Central memory CD4-positive, alpha-beta T cell (primary cell): ENCODE results near the gene FIGNL2.

Experiments
- DNase-seq: peaks from one replicate; pipeline ENCODE4 v3.0.0; 2022

Gene FIGNL2

DNA sequence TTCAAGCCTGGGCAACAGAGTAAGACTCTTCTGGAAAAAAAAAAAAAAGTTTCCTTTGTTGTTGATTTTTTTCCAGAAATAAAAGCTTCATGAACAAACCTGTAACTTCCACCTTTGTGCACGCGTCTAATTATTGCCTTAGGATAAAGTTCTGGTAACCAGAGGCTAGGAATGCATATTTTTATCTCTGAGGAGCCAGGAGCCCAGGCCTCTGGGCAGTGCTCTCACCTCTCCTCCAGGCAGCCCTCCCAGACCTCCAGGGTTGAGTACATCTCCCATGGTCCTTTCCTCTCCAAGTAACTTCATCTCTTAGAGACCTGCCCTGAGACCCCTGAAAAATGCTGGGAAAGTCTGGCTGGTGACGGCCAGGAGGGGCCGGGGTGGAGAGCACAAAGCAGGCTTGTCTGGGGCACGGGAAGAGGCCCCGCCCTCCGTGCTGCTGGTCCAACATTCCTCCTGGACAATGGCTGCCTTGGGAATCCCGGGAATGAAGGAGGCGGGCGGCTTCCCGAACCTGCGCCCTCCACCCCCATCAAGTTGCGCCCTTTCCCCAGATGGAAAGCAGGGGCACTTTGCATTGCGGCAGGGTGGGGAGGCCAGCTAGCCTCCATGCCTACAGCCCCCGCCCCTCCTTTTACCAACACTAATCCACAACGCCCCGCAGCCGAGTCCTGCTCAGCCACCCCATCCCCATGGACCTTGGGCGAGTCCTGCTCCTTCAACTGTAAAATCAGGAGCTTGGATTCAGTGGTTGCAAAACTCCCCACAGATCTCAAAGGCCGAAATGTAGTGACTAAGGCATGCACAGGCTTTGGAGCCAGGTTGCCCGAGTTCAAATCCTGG, 7.3 kb upstream of the FIGNL2 start:
- no peak for DNase-seq

DNA sequence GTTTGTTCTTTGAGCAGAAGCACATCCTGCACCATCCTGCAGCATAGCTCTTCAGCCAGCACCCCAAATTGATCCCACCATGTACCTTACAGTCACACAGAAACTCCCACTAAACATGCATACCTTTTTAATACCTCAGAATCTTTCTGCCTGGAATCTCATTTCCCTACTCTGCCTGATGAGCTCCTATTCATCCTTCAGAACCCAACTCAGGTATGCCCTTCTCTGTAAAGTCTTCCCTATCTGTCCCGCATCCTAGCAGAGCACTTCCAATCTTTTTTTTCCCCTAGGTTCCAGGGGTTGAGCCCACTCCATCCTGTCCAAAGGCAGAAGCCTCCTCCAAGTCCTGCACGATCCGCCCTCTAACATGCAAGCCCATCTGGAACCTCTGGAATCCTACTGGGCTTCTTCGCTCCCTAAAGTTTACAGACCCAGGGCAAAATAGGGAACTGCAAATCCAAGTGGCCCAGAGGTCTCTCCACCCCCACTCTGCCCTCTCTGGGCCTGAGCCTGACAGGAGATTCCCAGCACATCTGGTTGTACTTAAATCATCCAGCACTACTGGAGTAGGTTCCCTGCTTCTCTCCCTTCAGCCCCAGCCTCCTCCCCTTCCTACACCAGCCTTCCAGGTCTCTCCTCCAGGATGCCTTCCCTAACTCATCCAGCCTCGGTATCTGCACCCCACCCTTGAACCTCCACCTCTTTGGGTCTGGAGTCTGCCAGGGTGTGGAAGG, 4.1 kb upstream of the FIGNL2 start:
- DNase-seq: no peak

DNA sequence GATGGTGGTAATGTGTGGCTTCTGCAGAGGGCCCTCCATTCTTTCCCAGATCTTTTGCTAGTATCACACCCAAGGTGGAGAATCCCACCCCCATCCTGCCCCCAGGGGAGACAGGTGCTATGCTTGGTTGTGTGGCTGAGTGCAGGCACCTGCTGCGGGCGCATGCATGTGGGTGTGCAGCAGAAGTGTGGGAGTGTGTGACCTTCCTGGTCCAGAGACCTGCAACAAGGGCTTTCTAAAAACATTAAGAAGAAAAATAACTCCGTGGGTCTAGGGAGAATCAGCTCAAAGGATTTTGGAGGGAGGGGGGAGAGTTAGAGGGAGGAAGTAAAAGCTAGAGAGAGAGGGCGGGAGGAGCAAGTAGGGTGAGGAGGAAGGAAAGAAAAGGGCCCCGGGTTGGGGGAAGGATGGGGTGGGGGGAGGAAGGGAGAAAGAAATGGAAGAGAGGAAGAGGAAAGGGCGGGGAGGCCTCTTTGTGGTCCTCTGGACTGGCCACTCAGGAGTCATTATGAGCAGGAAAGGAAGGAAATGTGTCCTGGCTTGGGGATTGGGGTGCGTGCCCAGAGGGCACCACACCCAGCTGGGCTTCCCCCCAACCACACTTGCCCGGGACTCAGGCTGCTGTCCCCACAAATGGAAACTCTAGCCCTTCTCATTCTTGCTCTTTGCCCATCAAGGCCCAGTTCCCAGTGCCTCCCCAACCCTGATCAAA, 3.1 kb upstream of the FIGNL2 start:
- no peak for DNase-seq

DNA sequence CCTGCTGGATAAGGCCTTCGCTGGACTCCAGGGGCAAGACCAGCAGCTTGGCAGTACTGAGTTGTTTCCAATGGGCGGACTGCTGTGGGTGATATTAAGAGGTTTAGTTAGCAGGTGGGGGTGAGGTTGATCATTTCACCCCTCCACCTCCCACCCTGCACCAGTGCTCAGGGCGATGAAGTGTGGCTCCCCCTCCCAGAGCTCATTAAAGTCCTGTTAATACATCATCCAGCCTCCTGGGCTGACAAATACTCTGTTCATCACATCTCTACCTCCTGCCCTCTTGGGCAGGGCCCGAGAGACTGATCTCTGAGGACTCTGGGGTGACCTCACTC, 2.4 kb upstream of the FIGNL2 start:
- DNase-seq: no peak

DNA sequence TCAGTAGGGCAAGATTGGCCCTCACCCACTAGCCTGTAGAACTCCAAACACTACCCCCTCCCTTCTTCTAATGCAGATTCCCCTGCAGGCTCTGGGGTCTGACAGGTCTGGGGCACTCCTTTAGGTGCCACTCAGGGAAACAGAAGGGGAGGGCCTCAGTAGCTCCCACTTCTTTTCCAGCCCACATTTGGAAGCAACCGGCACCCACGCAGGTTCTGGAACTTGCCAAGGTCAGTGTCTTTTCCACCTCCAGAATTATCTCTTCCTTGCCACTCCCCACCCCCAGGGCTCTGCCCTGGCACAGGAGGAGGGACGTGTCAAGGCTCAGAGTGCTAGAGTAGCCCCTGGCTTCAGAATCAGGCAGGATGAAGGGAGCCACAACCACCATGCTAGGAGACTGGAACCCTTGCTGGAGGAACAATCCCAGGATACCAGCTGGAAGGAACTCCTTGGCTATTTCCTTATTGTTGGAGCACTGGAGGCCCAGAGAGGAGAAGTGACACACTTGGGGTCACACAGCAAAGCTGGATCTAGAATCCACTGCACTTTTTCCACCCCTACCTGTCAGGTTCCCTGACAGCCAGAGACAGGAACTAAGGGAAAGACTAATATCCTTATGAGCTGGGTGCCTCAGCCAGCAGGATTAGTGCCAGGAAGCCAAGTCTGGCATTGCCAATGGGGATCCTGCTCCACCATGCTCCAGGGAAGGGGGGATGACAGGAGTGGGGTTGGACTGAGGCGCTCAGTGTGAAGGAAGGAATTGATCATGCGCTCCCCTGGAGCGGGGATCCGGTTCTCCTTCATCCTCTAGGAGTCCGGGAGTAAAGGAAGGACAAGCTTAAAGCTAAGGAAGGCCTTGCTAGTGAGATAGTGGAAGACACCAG, 1.8 kb upstream of the FIGNL2 start:
- no peak for DNase-seq

DNA sequence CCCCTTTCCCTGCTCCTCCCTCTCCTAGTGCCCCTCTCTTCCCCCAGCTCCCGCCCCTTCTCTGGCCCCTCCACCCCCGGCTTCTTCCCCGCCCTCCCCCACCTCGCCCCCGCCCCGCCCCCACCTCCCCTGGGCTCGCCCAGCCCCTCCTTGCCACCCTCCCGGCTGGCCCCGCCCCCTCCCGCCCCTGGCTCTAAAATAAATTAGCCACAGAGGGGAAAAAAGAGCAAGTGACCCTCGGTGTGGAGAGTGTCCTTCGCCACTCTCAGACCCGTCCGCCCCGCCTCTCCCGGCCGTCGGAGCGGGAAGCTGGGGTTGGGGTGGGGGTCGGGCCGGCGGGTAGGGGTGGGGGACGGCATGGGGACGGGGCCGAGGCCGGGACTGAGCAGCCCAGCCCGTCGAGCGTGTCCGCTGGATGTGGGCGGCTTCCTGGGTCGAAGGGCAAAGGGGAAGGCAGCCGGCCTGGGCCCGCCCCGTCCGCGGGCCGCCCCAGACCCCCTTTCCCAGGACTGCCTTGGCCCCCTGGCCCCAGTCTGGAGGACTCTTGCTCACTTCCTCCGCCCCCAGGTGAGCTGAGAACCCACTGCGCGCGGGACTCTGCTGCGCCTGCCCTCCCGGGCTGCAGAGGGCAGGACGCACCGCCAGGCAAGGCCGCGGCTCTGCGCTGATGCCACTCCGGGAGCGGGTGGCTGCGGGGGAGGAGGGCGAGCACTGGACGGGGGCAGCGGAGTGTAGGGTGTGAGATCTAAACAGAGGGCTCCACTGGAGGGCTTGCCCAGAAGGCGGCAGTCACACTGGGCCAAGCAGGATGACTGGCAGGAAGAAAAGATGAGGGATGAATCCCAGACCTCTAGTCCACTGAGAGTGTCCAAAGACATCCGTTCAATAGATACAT, 570 bp upstream of the FIGNL2 start:
- no peak for DNase-seq

DNA sequence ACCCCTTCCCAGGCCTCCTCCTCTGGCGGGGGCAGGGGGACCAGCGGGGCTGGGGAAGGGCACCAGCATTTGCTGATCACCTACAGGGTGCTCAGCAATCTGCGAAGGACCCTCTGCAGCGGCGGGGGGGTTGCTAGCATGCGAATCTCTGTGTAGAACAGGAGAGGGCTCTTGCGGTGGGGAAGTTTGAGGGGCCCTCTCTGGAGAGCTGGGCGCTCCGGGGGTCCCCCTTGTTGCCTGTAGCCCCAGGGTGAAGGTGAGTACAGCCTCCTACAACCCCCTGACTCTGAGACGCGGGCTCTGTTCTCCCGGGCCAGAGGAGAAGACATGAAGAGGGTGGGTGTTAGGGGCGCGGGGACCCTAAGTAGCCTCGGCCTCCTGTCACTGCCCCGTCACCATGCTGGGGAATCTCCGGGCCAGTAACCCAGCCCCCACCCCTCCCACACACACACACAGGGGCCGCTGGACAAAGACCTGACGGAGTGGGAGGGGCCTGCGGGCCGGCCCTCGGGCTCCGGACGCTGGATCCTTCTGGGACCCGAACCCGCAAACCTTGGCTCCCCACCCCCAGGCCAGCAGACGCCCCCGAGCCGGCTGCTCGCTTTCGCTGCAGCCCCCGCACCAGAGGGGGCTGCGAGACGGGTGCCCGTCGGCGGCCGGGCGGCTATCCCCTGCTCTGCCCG, 734 bp downstream of the FIGNL2 start:
- DNase-seq: no peak

DNA sequence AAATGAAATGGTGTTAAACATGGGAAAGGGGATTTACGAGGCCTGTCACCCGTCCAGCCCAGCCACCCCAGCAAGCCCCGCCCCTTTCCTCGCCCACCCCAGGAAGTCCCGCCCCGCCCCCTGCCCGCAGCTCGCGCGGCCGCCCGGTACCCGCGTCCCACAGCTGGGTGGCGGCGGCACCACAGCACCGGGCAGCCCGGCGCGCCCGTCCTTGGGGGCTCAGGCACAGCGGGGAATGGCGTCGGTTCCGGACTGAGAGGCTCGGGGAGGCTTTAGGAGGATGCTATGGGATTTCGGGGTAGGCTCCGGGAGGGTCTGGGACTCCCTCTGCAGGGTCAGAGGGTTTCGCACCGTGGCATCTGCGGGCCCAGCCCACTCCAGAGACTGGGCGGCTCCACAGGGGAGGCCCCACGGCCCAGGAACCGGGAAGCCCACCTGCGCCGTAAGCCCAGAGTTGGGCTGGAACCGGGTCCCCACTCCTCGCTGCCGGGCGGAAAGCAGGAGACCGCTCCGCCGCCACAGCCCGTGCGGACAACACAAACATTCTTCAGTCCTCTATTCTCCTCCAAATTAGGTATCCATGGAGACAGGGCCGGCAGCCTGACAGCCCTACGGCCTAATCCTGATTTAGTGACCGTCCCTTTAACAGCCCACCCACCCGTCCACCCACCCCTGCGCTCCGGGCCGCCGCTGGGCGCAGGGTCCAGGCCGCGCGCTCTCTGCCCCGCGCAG, 1.4 kb downstream of the FIGNL2 start:
- no peak for DNase-seq

DNA sequence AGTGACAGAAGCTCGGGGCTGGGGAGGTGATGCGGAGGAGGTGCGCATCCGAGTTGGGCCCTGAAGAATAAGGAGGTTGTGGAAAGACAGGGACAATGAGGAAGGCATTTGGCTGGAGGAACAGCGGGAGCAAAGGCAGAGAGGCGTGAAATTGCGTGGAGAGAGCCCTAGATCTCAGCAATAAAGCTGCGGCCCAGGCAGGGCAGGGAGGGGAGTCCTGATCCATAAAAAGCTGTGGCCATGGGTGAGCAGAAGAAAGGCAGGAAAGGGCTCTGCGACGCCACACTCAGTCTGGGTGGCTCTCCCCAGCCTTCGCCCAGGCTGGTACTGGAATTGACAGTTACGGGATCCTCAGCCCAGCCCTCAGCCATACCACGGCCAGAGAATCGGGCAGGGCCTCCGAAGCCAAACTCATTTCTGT, 2.2 kb downstream of the FIGNL2 start:
- no peak for DNase-seq

DNA sequence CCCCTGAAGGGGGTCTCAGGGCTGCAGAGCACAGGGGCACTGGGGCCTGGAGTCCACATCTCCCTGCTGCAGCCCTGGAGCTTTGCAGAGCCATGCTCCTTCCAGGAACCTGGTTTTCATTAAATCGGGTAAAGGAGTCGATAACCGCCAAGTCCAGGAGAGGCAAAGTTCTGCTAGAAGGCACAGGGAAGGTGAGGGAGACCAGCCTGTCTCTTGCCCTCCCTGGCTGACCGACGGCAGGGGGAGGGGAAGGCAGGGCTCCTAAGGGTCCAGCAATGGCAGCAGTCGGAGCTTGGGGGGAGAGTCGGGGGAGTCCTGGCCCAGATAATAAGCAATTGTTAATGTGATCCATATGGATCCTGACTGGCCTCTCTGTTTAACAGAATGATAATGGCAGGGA, 3.0 kb downstream of the FIGNL2 start:
- no peak for DNase-seq

DNA sequence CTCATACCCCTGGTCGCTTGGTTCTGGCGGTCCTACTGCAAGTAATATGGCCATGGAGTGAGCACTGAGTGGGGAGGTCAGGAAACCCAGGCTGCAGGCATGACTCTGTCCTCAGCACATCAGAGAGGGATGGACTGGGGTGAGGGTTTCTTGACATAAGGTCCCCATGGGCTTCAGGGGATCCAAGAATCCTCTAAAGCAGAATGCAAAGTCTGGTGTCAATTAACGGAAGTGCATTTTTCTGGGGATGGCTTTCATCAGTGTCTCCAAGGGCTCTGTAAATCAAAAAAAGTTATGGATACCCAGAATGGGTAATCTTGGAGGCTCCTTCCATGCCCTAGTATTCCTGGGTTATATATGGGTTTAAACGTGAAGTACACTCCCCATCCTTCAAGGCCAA, 3.7 kb downstream of the FIGNL2 start:
- DNase-seq: no peak

DNA sequence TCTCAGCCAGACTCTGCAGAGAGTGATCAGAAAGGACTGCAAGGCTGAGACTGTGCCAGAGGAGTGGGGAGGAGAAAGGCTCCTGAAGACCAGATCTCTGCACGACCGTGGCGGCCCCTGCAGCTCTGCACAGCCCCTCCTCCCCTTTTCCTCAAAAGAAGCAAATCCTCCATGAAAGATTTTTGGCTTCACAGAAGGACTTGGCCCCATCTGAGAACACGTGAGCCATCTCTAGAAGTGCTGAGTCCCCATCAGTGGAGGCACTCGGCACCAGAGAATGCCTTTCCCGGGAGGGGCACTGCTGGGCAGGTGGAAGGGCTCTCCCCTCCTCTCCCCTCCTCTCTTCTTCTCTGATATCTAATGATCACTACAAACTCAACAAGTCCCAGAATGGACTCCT, 6.8 kb downstream of the FIGNL2 start:
- no peak for DNase-seq

DNA sequence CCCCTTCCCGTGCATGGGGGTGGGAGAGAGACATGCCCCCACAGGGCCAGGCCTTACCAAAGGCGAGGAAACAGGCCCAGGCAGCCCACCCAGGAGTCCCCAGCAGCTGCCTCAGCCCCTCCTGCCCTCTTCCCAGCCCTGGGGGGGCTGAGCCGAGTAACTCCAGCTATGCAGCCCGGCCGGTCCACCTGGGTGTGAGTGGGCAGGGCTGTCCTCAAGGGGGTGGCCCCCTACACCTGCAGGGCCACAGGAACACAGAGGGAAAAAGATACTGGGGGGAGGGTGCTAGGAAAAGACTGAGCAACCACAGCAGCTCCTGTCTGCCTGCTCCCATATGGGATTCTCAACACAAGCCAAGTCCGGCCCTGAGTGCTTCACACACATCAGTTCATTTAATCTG, 7.6 kb downstream of the FIGNL2 start:
- no peak for DNase-seq

DNA sequence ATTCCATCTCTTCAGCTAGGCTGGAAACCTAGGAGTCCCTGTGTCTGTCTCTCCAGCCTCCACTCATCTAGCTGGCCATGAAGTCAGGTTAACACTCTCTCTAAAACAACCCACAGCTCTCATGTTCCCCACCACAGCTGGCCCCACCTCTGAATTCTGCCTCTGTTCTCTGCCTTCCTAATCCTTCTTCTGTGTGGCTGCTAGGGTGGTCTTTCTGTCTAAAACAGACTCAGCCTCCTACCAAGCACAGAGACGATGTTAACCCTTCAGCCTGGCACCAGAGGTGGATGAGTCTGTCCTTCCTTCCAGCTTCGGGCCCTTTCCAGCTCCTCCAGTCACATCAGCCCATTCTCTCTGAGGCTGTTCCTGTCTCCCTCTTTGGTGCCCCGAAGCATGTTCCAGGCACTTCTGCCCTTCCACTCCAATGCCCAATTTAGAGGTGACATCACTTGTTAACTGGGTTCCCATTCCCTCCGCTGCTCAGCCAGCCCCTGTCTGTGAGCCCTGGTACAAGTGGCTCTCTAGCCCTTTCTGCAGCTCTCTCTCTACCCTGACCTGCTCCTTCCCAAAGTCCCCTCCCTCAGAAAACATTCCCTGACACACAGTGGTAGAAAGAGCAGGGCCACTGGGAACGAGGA, 9.1 kb downstream of the FIGNL2 start:
- no peak for DNase-seq

DNA sequence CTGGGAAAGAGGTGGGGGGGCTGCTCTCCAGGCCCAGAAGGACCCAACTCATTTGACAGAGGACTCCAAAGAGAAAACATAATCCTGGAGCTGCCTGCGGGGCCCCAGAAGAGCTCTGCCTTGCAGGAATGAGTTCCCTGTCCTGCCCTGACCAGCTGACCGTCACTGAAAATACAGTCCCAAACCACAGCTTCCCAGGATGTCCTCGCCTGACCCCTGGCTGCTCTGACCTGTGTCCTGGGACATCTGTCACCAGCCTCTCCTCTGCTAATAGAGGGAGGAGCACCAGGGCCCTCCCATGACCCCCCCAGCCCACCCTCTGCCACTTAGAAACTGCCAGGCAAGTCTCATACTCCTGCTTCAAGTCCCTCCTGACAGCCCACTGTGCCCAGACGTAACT, 9.8 kb downstream of the FIGNL2 start:
- DNase-seq: no peak

DNA sequence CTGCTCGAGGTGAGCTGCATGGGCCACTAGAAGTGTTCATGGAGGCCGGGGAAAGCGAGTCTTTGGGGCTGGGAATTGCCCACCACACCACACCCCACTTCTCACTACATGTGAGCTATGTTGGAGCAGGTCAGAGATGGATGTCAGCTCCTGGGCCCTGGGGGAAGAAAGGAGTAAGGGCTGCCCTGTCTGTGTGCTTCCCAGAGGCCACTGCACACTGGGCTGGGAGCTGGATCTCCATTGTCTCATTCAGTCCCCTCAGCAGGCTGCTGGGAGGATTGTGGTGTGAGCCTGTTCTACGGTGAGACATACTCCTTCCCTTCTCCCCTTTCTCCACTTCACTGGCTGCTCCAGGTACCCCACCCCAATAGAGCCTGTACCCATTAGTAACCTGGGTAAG, 10.5 kb downstream of the FIGNL2 start:
- no peak for DNase-seq

DNA sequence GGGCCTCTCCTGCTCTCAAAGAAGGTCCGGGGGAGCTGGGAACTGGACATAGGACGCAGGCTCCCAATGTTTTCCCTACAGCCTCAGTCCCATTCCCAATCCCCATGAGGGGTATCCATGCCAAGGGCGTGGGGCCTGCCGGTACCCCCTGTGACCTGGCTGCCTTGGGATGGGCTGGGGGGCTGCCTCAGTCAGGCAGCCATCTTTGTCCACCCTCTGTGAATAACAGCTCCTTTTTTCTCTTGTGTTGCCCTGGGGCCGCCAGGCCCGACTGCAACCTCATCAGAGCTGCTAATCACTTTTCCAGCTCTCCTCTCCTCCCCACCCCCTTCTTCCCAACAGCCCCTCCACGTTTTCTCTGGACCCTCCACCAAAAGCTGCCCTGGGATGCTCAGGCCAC, 11.2 kb downstream of the FIGNL2 start:
- DNase-seq: no peak

DNA sequence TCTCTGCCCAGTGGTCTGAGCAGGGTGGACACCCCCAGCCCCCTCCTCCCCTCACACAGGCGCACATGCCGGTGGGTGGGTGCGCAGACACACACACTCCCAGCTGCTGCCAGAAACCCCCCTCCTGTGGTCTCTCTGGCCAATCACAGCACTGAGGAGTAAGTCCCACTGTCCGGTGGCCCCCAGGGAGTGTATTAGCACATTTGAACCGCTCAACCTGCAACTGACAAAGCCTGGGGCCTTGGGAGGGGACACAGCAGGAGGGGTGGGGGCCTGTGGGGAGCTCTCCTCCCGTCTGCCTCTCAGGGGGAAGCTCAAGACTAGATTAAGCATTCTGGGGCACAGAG, 11.7 kb downstream of the FIGNL2 start:
- no peak for DNase-seq

DNA sequence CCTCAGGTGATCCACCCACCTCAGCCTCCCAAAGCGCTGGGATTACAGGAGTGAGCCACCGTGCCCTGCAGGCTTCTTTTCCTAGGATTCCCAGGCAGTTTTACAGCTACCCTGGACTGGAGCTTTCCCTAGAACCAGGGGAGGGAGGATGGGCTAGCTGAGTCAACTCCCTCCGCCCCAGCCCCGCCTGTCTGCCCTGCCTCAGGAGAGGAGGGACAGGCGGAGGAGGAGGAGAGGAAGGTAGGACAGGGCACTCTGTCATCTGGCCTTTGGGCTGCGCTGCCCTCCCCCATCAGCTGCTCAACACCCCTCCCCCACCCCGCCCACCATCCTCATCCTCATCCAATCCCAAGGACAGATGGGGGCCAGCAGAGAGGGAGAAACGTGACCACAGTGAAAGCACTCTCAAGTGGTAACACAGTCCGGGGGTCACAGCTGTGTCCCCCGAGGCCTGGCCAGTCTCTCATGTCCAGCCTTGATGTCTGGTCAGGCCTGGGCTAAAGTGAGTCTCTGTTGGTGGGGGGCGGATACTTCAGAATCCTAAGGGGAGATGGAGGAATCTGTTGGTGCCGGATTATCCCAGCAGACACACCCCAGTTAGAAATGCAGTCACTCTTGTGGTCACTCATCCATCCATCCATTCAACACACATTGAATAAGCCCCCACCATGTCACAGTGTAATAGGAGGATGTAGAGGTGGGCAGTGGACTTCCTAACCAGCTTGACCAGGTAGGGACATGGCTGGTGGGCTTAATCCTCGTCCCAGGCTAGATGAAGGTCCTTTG, 12.3 kb downstream of the FIGNL2 start:
- no peak for DNase-seq
